K562 (cell line): Measurements from ENCODE around the gene TIGD1.

Experiments
- GABPB2 ChIP-seq: fragments of 250-450 bp; sonication (Bioruptor Pico); conservative IDR thresholded peaks from 2 replicates; pipeline ENCODE4 v1.5.1; 2021; ENCODE audit warnings: mild to moderate bottlenecking
- HDAC6 ChIP-seq: IDR thresholded peaks from 2 replicates; pipeline ENCODE4 v1.6.1; 2012; ENCODE audit warnings: low read depth, mild to moderate bottlenecking, control low read depth, inconsistent platforms, low read length, moderate library complexity
- RCOR1 ChIP-seq, 2 experiments: IDR thresholded peaks; 2 replicates each; pipeline ENCODE4 v1.6.1; 2012; ENCODE audit warnings: low read depth in 2 of 2, low read length in 2 of 2, borderline replicate concordance in 1 of 2, improper control_type of control experiment in 1 of 2
- SIN3B ChIP-seq: fragments of 450-650 bp; IDR thresholded peaks from 2 replicates; pipeline ENCODE4 v1.6.1; 2017; ENCODE audit warnings: low read depth, mild to moderate bottlenecking, moderate library complexity
- TCF7L2 ChIP-seq: fragments of 150-350 bp; IDR thresholded peaks from 2 replicates; pipeline ENCODE4 v1.6.1; 2016; ENCODE audit warnings: low read depth, mild to moderate bottlenecking, low read length, moderate library complexity
- TEAD1 ChIP-seq, 2 experiments: fragments of 450-650 bp in 1 of 2; sonication (generic) in 1 of 2; formaldehyde crosslinking; IDR thresholded peaks; 2 replicates each; pipeline versions ENCODE4 v1.4.0 to v1.8.0; 2020 to 2022; ENCODE audit warnings: mild to moderate bottlenecking in 2 of 2, missing genetic modification reagents in 1 of 2
- YY1 ChIP-seq, 3 experiments: IDR thresholded peaks; 2 replicates each; pipeline ENCODE4 v1.6.1; 2011; ENCODE audit warnings: low read length in 2 of 3, mild to moderate bottlenecking in 2 of 3, moderate library complexity in 2 of 3, borderline replicate concordance in 1 of 3, control low read depth in 1 of 3, low read depth in 1 of 3; ENCODE audit not compliant: insufficient read depth in 3 of 3, insufficient replicate concordance in 2 of 3, control insufficient read depth in 1 of 3, insufficient read length in 1 of 3; ENCODE audit errors: extremely low read depth in 1 of 3
- ZNF146 ChIP-seq: IDR thresholded peaks from one replicate; pipeline ENCODE4 v1.6.1; 2018; ENCODE audit warnings: missing compliant biosample characterization; ENCODE audit not compliant: unreplicated experiment
- ZNF24 ChIP-seq: fragments of 450-650 bp; IDR thresholded peaks from 2 replicates; pipeline ENCODE4 v1.6.1; 2016
- TF ChIP-seq, protein P1 (sequence below): fragments of 450-650 bp; conservative IDR thresholded peaks from 2 replicates; pipeline ENCODE4 v1.6.1; 2016; ENCODE audit warnings: missing genetic modification characterization, low read depth, mild to moderate bottlenecking, missing compliant biosample characterization, moderate library complexity
- TF ChIP-seq, protein P2 (sequence below), 3 experiments: IDR thresholded peaks in 2 of 3; conservative IDR thresholded peaks in 1 of 3; 2 replicates each; pipeline ENCODE4 v1.5.1; 2011 to 2012; ENCODE audit warnings: low read length in 3 of 3, mild to moderate bottlenecking in 3 of 3, control low read depth in 2 of 3, improper control_type of control experiment in 1 of 3, inconsistent platforms in 1 of 3, low read depth in 1 of 3, mixed read lengths in 1 of 3, moderate library complexity in 1 of 3; ENCODE audit not compliant: insufficient read depth in 2 of 3
- TF ChIP-seq, protein P3 (sequence below), 2 experiments: fragments of 450-650 bp; formaldehyde crosslinking in 1 of 2; IDR thresholded peaks; 2 replicates each; pipeline versions ENCODE4 v1.4.0 to v1.6.1; 2014 to 2020; ENCODE audit warnings: mild to moderate bottlenecking in 2 of 2, borderline replicate concordance in 1 of 2, low read depth in 1 of 2
- TF ChIP-seq, protein P4 (sequence below), 2 experiments: IDR thresholded peaks; 2 replicates each; pipeline ENCODE4 v1.6.1; 2012; ENCODE audit warnings: improper control_type of control experiment in 2 of 2, low read depth in 2 of 2, low read length in 2 of 2, borderline replicate concordance in 1 of 2

DNA sequence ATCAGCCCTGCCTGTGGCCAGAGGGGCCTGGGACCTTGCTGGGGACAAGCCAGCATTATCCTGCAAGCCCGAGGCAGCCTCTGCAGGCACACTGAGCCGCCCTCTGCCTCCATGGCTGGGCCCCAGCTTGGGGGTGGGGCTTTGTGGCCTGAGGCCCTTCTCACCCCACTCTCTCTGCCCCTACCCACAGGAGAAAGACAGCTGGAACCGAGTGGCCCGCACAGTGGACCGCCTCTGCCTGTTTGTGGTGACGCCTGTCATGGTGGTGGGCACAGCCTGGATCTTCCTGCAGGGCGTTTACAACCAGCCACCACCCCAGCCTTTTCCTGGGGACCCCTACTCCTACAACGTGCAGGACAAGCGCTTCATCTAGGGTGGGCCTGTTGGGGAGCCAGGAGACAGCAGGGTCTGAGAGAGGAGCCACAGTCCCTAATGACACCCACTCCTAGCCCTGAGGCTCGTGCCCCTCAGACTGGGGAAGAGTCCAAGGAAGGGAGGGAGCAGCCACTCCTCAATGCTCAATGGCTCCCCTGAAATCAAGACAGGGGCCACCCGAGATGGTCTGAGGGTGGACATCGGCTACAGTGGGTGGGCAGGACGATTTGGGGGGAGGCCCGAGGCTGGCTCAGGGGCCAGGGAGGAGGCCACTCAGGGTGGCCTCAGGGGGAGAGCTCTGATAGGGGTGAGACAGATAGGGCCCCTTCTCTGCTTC lies 15.3 kb downstream of the TIGD1 start:
- TF ChIP-seq GABPB2 (CRISPR knock-in tag) (no peak), SIN3B (no peak), RCOR1 (IDR thresholded peaks at IDR 0.05; ENCODE audit: borderline replicate concordance in 1 of 2, low read depth in 2 of 2, low read length in 2 of 2) (no peak), TCF7L2 (no peak), TEAD1 (CRISPR knock-in tag; IDR thresholded peaks at IDR 0.05) (no peak), ZNF146 (CRISPR knock-in tag) (no peak), YY1 (IDR thresholded peaks at IDR 0.05; ENCODE audit: borderline replicate concordance in 1 of 3, control insufficient read depth in 1 of 3, extremely low read depth in 1 of 3, insufficient read depth in 3 of 3, insufficient read length in 1 of 3, insufficient replicate concordance in 2 of 3, low read depth in 1 of 3, low read length in 2 of 3) (no peak), HDAC6 (no peak), ZNF24 (no peak)
- TF ChIP-seq, protein P1, sequence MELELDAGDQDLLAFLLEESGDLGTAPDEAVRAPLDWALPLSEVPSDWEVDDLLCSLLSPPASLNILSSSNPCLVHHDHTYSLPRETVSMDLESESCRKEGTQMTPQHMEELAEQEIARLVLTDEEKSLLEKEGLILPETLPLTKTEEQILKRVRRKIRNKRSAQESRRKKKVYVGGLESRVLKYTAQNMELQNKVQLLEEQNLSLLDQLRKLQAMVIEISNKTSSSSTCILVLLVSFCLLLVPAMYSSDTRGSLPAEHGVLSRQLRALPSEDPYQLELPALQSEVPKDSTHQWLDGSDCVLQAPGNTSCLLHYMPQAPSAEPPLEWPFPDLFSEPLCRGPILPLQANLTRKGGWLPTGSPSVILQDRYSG, result no peak
- TF ChIP-seq, protein P2, sequence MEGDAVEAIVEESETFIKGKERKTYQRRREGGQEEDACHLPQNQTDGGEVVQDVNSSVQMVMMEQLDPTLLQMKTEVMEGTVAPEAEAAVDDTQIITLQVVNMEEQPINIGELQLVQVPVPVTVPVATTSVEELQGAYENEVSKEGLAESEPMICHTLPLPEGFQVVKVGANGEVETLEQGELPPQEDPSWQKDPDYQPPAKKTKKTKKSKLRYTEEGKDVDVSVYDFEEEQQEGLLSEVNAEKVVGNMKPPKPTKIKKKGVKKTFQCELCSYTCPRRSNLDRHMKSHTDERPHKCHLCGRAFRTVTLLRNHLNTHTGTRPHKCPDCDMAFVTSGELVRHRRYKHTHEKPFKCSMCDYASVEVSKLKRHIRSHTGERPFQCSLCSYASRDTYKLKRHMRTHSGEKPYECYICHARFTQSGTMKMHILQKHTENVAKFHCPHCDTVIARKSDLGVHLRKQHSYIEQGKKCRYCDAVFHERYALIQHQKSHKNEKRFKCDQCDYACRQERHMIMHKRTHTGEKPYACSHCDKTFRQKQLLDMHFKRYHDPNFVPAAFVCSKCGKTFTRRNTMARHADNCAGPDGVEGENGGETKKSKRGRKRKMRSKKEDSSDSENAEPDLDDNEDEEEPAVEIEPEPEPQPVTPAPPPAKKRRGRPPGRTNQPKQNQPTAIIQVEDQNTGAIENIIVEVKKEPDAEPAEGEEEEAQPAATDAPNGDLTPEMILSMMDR (IDR thresholded peaks at IDR 0.05 in 2 of 3, conservative IDR thresholded peaks at IDR 0.05 in 1 of 3; ENCODE audit: insufficient read depth in 2 of 3, low read depth in 1 of 3, low read length in 3 of 3), result no peak
- TF ChIP-seq, protein P3, sequence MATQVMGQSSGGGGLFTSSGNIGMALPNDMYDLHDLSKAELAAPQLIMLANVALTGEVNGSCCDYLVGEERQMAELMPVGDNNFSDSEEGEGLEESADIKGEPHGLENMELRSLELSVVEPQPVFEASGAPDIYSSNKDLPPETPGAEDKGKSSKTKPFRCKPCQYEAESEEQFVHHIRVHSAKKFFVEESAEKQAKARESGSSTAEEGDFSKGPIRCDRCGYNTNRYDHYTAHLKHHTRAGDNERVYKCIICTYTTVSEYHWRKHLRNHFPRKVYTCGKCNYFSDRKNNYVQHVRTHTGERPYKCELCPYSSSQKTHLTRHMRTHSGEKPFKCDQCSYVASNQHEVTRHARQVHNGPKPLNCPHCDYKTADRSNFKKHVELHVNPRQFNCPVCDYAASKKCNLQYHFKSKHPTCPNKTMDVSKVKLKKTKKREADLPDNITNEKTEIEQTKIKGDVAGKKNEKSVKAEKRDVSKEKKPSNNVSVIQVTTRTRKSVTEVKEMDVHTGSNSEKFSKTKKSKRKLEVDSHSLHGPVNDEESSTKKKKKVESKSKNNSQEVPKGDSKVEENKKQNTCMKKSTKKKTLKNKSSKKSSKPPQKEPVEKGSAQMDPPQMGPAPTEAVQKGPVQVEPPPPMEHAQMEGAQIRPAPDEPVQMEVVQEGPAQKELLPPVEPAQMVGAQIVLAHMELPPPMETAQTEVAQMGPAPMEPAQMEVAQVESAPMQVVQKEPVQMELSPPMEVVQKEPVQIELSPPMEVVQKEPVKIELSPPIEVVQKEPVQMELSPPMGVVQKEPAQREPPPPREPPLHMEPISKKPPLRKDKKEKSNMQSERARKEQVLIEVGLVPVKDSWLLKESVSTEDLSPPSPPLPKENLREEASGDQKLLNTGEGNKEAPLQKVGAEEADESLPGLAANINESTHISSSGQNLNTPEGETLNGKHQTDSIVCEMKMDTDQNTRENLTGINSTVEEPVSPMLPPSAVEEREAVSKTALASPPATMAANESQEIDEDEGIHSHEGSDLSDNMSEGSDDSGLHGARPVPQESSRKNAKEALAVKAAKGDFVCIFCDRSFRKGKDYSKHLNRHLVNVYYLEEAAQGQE (IDR thresholded peaks at IDR 0.05; ENCODE audit: borderline replicate concordance), result no peak
- TF ChIP-seq, protein P3 (CRISPR knock-in tag; IDR thresholded peaks at IDR 0.05; ENCODE audit: low read depth), result no peak
- TF ChIP-seq, protein P4, sequence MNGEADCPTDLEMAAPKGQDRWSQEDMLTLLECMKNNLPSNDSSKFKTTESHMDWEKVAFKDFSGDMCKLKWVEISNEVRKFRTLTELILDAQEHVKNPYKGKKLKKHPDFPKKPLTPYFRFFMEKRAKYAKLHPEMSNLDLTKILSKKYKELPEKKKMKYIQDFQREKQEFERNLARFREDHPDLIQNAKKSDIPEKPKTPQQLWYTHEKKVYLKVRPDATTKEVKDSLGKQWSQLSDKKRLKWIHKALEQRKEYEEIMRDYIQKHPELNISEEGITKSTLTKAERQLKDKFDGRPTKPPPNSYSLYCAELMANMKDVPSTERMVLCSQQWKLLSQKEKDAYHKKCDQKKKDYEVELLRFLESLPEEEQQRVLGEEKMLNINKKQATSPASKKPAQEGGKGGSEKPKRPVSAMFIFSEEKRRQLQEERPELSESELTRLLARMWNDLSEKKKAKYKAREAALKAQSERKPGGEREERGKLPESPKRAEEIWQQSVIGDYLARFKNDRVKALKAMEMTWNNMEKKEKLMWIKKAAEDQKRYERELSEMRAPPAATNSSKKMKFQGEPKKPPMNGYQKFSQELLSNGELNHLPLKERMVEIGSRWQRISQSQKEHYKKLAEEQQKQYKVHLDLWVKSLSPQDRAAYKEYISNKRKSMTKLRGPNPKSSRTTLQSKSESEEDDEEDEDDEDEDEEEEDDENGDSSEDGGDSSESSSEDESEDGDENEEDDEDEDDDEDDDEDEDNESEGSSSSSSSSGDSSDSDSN (IDR thresholded peaks at IDR 0.05; ENCODE audit: borderline replicate concordance in 1 of 2, low read depth in 2 of 2, low read length in 2 of 2), result no peak
